MM.1S (cell line): ENCODE results near the gene MPZL2.

Experiments used
- DNase-seq: peaks from one replicate; pipeline ENCODE4 v3.0.0-alpha.2; 2015
- H2AFZ ChIP-seq: fragments of 300-600 bp; sonication (generic); 2 replicates; pipeline ENCODE4 v1.6.0; 2016; ENCODE audit warnings: antibody characterized with exemption, low read length
- H3F3A ChIP-seq: fragments of 300-600 bp; sonication (generic); 2 replicates; pipeline ENCODE4 v1.6.1; 2016; ENCODE audit warnings: mild to moderate bottlenecking, antibody characterized with exemption, low read length, moderate library complexity, mixed read lengths; ENCODE audit not compliant: insufficient read depth
- H3K27ac ChIP-seq: fragments of 300-600 bp; sonication (generic); 2 replicates; pipeline ENCODE4 v1.5.1; 2016; ENCODE audit warnings: mild to moderate bottlenecking, low read length
- H3K27me3 ChIP-seq: fragments of 300-600 bp; sonication (generic); replicated peaks from 2 replicates; pipeline ENCODE4 v1.6.0; 2016; ENCODE audit warnings: low read length; ENCODE audit not compliant: insufficient read depth
- H3K36me3 ChIP-seq: fragments of 300-600 bp; sonication (generic); replicated peaks from 2 replicates; pipeline ENCODE4 v1.6.1; 2016; ENCODE audit warnings: mild to moderate bottlenecking, low read length, mixed read lengths; ENCODE audit not compliant: insufficient read depth
- H3K4me1 ChIP-seq: fragments of 300-600 bp; sonication (generic); 2 replicates; pipeline ENCODE4 v1.6.1; 2016; ENCODE audit warnings: low read length, mixed read lengths
- H3K4me2 ChIP-seq: fragments of 300-600 bp; sonication (generic); 2 replicates; pipeline ENCODE4 v1.6.0; 2016; ENCODE audit warnings: low read depth, low read length
- H3K4me3 ChIP-seq: fragments of 300-600 bp; sonication (generic); 2 replicates; pipeline ENCODE4 v1.5.1; 2016; ENCODE audit warnings: low read length, mixed read lengths
- H3K79me2 ChIP-seq: fragments of 300-600 bp; sonication (generic); 2 replicates; pipeline ENCODE4 v1.6.1; 2016; ENCODE audit warnings: mixed run types, low read length, mixed read lengths
- H3K9ac ChIP-seq: fragments of 300-600 bp; sonication (generic); 2 replicates; pipeline ENCODE4 v1.6.1; 2016; ENCODE audit warnings: low read length, mixed read lengths
- H3K9me2 ChIP-seq: fragments of 300-600 bp; sonication (generic); replicated peaks from 2 replicates; pipeline ENCODE4 v1.6.1; 2016; ENCODE audit warnings: mild to moderate bottlenecking, low read length, mixed read lengths; ENCODE audit not compliant: insufficient read depth
- H3K9me3 ChIP-seq: fragments of 300-600 bp; sonication (generic); replicated peaks from 2 replicates; pipeline ENCODE4 v1.6.1; 2016; ENCODE audit warnings: mild to moderate bottlenecking, low read length, mixed read lengths; ENCODE audit not compliant: insufficient read depth
- H4K20me1 ChIP-seq: fragments of 300-600 bp; sonication (generic); 2 replicates; pipeline ENCODE4 v1.6.1; 2016; ENCODE audit warnings: mild to moderate bottlenecking, low read length, moderate library complexity, mixed read lengths; ENCODE audit not compliant: insufficient read depth
- EZH2 ChIP-seq: fragments of 300-600 bp; sonication (generic); optimal IDR thresholded peaks from 2 replicates; pipeline ENCODE3; 2017; ENCODE audit warnings: low read depth, mild to moderate bottlenecking, antibody characterized with exemption, low read length, mixed read lengths
- EZH2phosphoT487 ChIP-seq: fragments of 300-600 bp; sonication (generic); IDR thresholded peaks from 2 replicates; pipeline ENCODE4 v1.6.1; 2018; ENCODE audit warnings: antibody characterized with exemption, low read length
- TF ChIP-seq, protein P1 (sequence below): fragments of 300-600 bp; sonication (generic); IDR thresholded peaks from 2 replicates; pipeline ENCODE4 v1.5.1; 2016; ENCODE audit warnings: antibody characterized with exemption, low read length, mixed read lengths

Gene MPZL2

DNA sequence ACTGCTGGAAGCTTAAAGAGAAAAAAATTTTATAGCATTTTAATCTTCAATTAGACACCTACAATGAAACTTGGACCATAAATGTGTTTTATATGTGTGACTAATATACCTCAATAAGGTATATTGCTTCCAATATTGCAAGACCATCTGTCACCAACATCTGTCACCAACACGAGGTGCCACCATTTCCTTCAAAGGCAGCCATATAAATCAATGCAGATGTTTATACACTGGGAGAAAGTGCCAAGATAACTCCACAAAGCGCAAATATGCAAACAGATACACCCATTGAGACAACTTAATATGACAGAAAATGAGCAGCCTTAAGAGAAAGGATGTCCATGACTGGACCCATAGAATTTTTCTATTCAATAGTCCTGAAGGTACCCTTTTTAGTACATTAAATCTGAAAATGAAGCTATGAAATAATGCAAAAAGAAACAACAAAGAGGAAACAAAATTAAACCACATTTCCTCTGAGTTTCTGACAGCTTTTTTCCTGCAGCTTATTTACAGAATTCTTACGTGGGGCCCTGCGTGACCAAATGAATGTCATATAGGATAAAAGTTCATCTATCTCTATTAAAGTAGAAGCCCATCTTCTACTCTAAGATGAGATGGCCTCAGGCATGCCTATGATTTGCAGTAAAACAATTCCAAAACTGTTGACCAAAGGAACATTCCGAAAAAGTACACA, 24.4 kb downstream of the MPZL2 start:
- H3K9me2 ChIP-seq = no peaks in the 10 kb centered on the region
- no peak overlapping the region for H3K4me3 ChIP-seq
- H3K4me1 ChIP-seq = no peaks in the 10 kb centered on the region
- DNase-seq = no peak
- no peaks in the 10 kb centered on the region for H3K9me3 ChIP-seq
- H3K27me3 ChIP-seq = no peaks in the 10 kb centered on the region
- no peak overlapping the region for H3K9ac ChIP-seq
- no peak overlapping the region for H2AFZ ChIP-seq
- H3K79me2 ChIP-seq = no peaks in the 10 kb centered on the region
- H3K36me3 ChIP-seq = no peaks in the 10 kb centered on the region
- no peaks in the 10 kb centered on the region for H3F3A ChIP-seq
- H4K20me1 ChIP-seq = no peaks in the 10 kb centered on the region
- no peak overlapping the region for H3K4me2 ChIP-seq
- no peak overlapping the region for H3K27ac ChIP-seq
- TF ChIP-seq EZH2phosphoT487 = no peak
- TF ChIP-seq EZH2 = no peak
- TF ChIP-seq, protein P1, sequence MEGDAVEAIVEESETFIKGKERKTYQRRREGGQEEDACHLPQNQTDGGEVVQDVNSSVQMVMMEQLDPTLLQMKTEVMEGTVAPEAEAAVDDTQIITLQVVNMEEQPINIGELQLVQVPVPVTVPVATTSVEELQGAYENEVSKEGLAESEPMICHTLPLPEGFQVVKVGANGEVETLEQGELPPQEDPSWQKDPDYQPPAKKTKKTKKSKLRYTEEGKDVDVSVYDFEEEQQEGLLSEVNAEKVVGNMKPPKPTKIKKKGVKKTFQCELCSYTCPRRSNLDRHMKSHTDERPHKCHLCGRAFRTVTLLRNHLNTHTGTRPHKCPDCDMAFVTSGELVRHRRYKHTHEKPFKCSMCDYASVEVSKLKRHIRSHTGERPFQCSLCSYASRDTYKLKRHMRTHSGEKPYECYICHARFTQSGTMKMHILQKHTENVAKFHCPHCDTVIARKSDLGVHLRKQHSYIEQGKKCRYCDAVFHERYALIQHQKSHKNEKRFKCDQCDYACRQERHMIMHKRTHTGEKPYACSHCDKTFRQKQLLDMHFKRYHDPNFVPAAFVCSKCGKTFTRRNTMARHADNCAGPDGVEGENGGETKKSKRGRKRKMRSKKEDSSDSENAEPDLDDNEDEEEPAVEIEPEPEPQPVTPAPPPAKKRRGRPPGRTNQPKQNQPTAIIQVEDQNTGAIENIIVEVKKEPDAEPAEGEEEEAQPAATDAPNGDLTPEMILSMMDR = no peak

DNA sequence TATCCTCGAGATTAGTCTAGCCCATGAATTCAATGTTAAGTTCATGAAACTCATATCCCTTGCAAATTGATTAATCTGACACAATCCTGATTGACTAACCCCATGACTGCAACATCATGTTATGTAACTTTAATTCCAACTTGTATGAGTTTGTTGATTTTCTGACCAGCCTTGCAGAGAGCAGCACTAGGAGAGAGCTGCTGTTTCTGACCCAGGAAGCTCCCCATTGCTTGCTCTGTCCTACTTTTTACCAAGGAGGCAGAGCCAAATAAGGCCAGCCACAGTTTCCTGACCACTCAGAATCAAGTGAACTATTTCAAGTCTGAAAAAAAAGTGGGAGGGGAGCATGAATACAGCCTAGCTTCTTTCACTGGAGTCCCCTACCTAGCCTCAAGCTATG, 25.2 kb downstream of the MPZL2 start:
- Histone ChIP-seq H3F3A (no peaks in the 10 kb centered on the region), H3K79me2 (no peaks in the 10 kb centered on the region), H4K20me1 (no peaks in the 10 kb centered on the region), H3K9ac (no peak overlapping the region), H3K27ac (no peak overlapping the region), H3K4me1 (no peaks in the 10 kb centered on the region), H3K27me3 (no peaks in the 10 kb centered on the region), H3K4me3 (no peak overlapping the region), H2AFZ (no peak overlapping the region), H3K36me3 (no peaks in the 10 kb centered on the region), H3K9me3 (no peaks in the 10 kb centered on the region), H3K9me2 (no peaks in the 10 kb centered on the region), H3K4me2 (no peak overlapping the region)
- no peak for DNase-seq
- no peak for TF ChIP-seq EZH2
- TF ChIP-seq, protein P1 = no peak
- no peak for TF ChIP-seq EZH2phosphoT487

- no peaks in the 10 kb centered on the region for H4K20me1 ChIP-seq
- no peak overlapping the region for H3K9ac ChIP-seq
- no peaks in the 10 kb centered on the region for H3K36me3 ChIP-seq
- no peaks in the 10 kb centered on the region for H3K9me3 ChIP-seq
- TF ChIP-seq EZH2 = no peak
- TF ChIP-seq EZH2phosphoT487 = no peak
- TF ChIP-seq, protein P1 = no peak
- no peak overlapping the region for H2AFZ ChIP-seq
- no peaks in the 10 kb centered on the region for H3K27me3 ChIP-seq
- H3K27ac ChIP-seq = no peak overlapping the region
- H3K4me3 ChIP-seq = no peak overlapping the region
- DNase-seq = no peak
- no peaks in the 10 kb centered on the region for H3F3A ChIP-seq
- H3K4me1 ChIP-seq = no peaks in the 10 kb centered on the region
- no peaks in the 10 kb centered on the region for H3K9me2 ChIP-seq
- H3K79me2 ChIP-seq = no peaks in the 10 kb centered on the region
- H3K4me2 ChIP-seq = no peak overlapping the region
Observed at GRCh38 chr11:118238421-118238820, 25.7 kb downstream of the MPZL2 start.
